ENCODE data around the gene RRAS2.

DNA sequence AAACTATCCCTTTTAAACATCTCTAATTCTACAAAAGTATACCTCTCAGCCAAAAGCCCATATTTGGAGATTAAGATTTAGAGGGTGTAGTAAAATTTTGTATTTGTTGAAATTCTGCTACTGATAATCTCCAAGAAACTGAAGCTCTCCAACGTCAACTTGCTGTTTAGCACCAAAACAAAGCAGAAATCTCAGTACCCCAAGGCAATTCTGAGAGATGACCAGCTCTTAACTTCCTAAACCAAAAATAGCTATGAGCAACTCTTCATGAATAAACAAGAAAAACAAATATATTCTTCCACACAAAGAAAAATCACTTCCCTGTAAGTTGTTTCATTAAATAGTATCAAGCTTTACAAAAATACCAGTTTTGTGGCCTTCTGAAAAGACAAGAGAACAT lies 13.3 kb downstream of the RRAS2 start:
- TF ChIP-seq, protein P1, sequence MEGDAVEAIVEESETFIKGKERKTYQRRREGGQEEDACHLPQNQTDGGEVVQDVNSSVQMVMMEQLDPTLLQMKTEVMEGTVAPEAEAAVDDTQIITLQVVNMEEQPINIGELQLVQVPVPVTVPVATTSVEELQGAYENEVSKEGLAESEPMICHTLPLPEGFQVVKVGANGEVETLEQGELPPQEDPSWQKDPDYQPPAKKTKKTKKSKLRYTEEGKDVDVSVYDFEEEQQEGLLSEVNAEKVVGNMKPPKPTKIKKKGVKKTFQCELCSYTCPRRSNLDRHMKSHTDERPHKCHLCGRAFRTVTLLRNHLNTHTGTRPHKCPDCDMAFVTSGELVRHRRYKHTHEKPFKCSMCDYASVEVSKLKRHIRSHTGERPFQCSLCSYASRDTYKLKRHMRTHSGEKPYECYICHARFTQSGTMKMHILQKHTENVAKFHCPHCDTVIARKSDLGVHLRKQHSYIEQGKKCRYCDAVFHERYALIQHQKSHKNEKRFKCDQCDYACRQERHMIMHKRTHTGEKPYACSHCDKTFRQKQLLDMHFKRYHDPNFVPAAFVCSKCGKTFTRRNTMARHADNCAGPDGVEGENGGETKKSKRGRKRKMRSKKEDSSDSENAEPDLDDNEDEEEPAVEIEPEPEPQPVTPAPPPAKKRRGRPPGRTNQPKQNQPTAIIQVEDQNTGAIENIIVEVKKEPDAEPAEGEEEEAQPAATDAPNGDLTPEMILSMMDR (conservative IDR thresholded peaks at IDR 0.05; ENCODE audit: low read depth, low read length): no peak
- TF ChIP-seq POLR2A (IDR thresholded peaks at IDR 0.05; ENCODE audit: low read depth, low read length) (no peak), NFE2L2 (IDR thresholded peaks at IDR 0.05; ENCODE audit: low read depth, low read length) (no peak), RAD21 (IDR thresholded peaks at IDR 0.05; ENCODE audit: low read length) (no peak), SMC3 (IDR thresholded peaks at IDR 0.05; ENCODE audit: low read depth, low read length) (no peak), CHD1 (IDR thresholded peaks at IDR 0.05; ENCODE audit: low read depth, low read length) (no peak), BHLHE40 (IDR thresholded peaks at IDR 0.05; ENCODE audit: low read depth, low read length) (no peak), MAFK (IDR thresholded peaks at IDR 0.05; ENCODE audit: low read depth, low read length) (no peak), MAZ (IDR thresholded peaks at IDR 0.05; ENCODE audit: borderline replicate concordance, low read depth, low read length) (no peak), RFX5 (IDR thresholded peaks at IDR 0.05; ENCODE audit: low read depth, low read length) (no peak)
- TF ChIP-seq, protein P2, sequence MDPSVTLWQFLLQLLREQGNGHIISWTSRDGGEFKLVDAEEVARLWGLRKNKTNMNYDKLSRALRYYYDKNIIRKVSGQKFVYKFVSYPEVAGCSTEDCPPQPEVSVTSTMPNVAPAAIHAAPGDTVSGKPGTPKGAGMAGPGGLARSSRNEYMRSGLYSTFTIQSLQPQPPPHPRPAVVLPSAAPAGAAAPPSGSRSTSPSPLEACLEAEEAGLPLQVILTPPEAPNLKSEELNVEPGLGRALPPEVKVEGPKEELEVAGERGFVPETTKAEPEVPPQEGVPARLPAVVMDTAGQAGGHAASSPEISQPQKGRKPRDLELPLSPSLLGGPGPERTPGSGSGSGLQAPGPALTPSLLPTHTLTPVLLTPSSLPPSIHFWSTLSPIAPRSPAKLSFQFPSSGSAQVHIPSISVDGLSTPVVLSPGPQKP (IDR thresholded peaks at IDR 0.05; ENCODE audit: borderline replicate concordance, low read depth, low read length): no peak
